Lower leg skin (tissue), 4 donors: ENCODE data around the gene FBXO41. TPM values are rescaled to one million over a fixed set of nuclear protein-coding genes. Genes with fewer than 3 reads are reported as not detected.
A peak's percentile ranks its signal among the peaks of the same experiment; 100 is the strongest.

Experiments
- DNase-seq, 2 donors: peaks; one replicate each; pipeline ENCODE4 v3.0.0-alpha.2; 2019; ENCODE audit warnings: low spot score in 2 of 2
- H3K4me3 ChIP-seq: fragments of 200-600 bp; sonication (generic); 2 replicates; pipeline ENCODE4 v1.5.1; 2017; ENCODE audit warnings: mild to moderate bottlenecking, low read depth; ENCODE audit not compliant: poor library complexity, severe bottlenecking
- POLR2A ChIP-seq, 2 donors: fragments of 450-650 bp; IDR thresholded peaks; one replicate each; pipeline ENCODE4 v1.6.1; 2016 to 2017; ENCODE audit warnings: antibody characterized with exemption in 2 of 2, mild to moderate bottlenecking in 1 of 2, moderate library complexity in 1 of 2
- WGBS, 2 donors: methylation state at CpG; one replicate each; pipeline ENCODE4 v1.1.5; 2018; 5-methylcytosine and 5-hydroxymethylcytosine counted together
- intact Hi-C: fragments of 100-400 bp; cut with DNase I; formaldehyde crosslinking; loops from one replicate; pipeline ENCODE4 v1.15.0; 2023; ENCODE audit warnings: low total_unique reads
- total RNA-seq, 4 donors: library from RNA; depleted of rRNA; stranded (reverse); fragments of >200 nt; gene quantifications; one replicate each; pipeline ENCODE4 v1.1.0, GENCODE V29; 2016
- TF ChIP-seq, protein P1 (sequence below), 3 donors: fragments of 450-650 bp; IDR thresholded peaks; one replicate each; pipeline ENCODE4 v1.5.1; 2016; ENCODE audit warnings: antibody characterized with exemption in 3 of 3, mild to moderate bottlenecking in 3 of 3, moderate library complexity in 2 of 3

FBXO41 gene
- 1 to 10 TPM; 2.9 to 4.1 (median 3.3) TPM for total RNA-seq

GRCh38 chr2:73284296-73285158, at the start of gene FBXO41:
Gene FBXO41, minus strand, starts transcription at chr2:73284478. Its CDS starts 14,848 bp downstream, at chr2:73269630.
- WGBS, 2 donors: 0 to 2% methylated on average over 11 to 34 of the region's 69 CpGs
- intact Hi-C loops: no loop called here
- DNase-seq: peak in 1 of 2 donors; percentile 86
- peak within 1 kb of the TSS; percentile 37 for H3K4me3 ChIP-seq
- TF ChIP-seq, protein P1, sequence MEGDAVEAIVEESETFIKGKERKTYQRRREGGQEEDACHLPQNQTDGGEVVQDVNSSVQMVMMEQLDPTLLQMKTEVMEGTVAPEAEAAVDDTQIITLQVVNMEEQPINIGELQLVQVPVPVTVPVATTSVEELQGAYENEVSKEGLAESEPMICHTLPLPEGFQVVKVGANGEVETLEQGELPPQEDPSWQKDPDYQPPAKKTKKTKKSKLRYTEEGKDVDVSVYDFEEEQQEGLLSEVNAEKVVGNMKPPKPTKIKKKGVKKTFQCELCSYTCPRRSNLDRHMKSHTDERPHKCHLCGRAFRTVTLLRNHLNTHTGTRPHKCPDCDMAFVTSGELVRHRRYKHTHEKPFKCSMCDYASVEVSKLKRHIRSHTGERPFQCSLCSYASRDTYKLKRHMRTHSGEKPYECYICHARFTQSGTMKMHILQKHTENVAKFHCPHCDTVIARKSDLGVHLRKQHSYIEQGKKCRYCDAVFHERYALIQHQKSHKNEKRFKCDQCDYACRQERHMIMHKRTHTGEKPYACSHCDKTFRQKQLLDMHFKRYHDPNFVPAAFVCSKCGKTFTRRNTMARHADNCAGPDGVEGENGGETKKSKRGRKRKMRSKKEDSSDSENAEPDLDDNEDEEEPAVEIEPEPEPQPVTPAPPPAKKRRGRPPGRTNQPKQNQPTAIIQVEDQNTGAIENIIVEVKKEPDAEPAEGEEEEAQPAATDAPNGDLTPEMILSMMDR (IDR thresholded peaks at IDR 0.05): no peak
- no peak for TF ChIP-seq POLR2A (IDR thresholded peaks at IDR 0.05)

GRCh38 chr2:73334045-73334444, 49.8 kb upstream of the FBXO41 start:
- TF ChIP-seq, protein P1 (IDR thresholded peaks at IDR 0.05): no peak
- no peak for TF ChIP-seq POLR2A (IDR thresholded peaks at IDR 0.05)
- 61 to 80% methylated on average over 2 of the region's 2 CpGs for WGBS, 2 donors
- DNase-seq: no peak
- H3K4me3 ChIP-seq: no peak overlapping the region
- intact Hi-C loops: no loop called here

DNA sequence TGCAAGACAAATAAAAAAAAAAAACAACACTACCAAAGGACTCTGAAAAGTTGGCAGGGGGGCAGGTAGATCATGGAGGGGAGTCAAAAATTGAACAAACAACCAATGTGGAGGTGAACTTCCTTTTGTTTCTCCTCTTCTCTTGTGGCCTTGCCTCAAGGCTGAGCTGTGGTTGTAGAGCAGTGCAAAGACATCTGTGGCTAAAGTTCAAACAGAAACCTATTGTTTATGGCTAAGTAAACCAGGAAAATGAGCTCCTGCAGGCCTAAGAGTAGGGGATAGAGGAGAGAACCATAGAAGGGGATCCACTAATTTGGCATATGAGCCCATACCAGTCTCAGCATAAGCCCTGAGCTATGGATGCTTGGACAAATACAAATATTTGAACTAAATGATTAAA, 49.3 kb upstream of the FBXO41 start:
- intact Hi-C loops: no loop called here
- no peak for DNase-seq
- TF ChIP-seq POLR2A (IDR thresholded peaks at IDR 0.05): no peak
- TF ChIP-seq, protein P1 (IDR thresholded peaks at IDR 0.05): no peak
- H3K4me3 ChIP-seq: no peak overlapping the region

- TF ChIP-seq, protein P1 (IDR thresholded peaks at IDR 0.05): no peak
- no peak for TF ChIP-seq POLR2A (IDR thresholded peaks at IDR 0.05)
- intact Hi-C loops: no loop called here
- no peak overlapping the region for H3K4me3 ChIP-seq
- 12 to 14% methylated on average over 13 of the region's 13 CpGs for WGBS, 2 donors
- DNase-seq: no peak
Measured at GRCh38 chr2:73324126-73324725, 39.9 kb upstream of the FBXO41 start.

- intact Hi-C loops: no loop called here
- no peak overlapping the region for H3K4me3 ChIP-seq
- 68 to 72% methylated on average over 5 of the region's 5 CpGs for WGBS, 2 donors
- DNase-seq: no peak
- no peak for TF ChIP-seq POLR2A (IDR thresholded peaks at IDR 0.05)
- TF ChIP-seq, protein P1 (IDR thresholded peaks at IDR 0.05): no peak
Measured at GRCh38 chr2:73323551-73323950, 39.3 kb upstream of the FBXO41 start.
